Measurements from ENCODE around the gene CYFIP1. TPM values are rescaled to one million over a fixed set of nuclear protein-coding genes. Genes with fewer than 3 reads are reported as not detected.

The CYFIP1 gene
- total RNA-seq, 4 donors from 2014 or later: 88.0 to 92.5 (median 90.1) TPM

DNA sequence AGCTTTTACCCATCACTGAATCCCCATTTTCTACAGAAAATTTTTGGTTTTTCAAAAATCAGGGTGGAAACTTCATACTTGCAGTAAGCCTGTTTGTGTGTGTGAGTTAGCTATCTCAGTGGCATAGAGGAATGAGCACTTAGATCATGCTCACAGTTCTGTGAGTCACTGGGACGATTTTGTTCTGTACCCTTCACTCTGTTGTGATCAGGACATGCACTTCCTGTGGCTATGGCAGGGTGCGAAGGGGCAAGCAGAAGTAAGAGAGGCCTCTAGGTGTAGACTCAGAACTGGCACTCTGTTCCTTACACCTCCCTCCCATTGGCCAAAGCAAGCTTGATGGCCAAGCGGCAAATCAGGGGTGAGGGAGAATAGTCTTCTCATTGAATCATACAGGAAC lies 130.1 kb downstream of the CYFIP1 start:
- DNase-seq: no peak
- intact Hi-C loops (cut with DNase I): no loop called here
- no peaks in the 10 kb centered on the region for H3K4me1 ChIP-seq
- H3K27me3 ChIP-seq: no peaks in the 10 kb centered on the region
- no peaks in the 10 kb centered on the region for H3K9me3 ChIP-seq
- H3K36me3 ChIP-seq: peaks cover 8 to 97% (median 11%) of the 10 kb centered on the region in 3 donors
- WGBS, 2 donors: 70 to 90% methylated on average over 3 of the region's 3 CpGs
- no peak overlapping the region for H3K27ac ChIP-seq
- no peak overlapping the region for H3K4me3 ChIP-seq
- TF ChIP-seq, protein P1, sequence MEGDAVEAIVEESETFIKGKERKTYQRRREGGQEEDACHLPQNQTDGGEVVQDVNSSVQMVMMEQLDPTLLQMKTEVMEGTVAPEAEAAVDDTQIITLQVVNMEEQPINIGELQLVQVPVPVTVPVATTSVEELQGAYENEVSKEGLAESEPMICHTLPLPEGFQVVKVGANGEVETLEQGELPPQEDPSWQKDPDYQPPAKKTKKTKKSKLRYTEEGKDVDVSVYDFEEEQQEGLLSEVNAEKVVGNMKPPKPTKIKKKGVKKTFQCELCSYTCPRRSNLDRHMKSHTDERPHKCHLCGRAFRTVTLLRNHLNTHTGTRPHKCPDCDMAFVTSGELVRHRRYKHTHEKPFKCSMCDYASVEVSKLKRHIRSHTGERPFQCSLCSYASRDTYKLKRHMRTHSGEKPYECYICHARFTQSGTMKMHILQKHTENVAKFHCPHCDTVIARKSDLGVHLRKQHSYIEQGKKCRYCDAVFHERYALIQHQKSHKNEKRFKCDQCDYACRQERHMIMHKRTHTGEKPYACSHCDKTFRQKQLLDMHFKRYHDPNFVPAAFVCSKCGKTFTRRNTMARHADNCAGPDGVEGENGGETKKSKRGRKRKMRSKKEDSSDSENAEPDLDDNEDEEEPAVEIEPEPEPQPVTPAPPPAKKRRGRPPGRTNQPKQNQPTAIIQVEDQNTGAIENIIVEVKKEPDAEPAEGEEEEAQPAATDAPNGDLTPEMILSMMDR (IDR thresholded peaks at IDR 0.05): no peak
- TF ChIP-seq POLR2A (IDR thresholded peaks at IDR 0.05): no peak

DNA sequence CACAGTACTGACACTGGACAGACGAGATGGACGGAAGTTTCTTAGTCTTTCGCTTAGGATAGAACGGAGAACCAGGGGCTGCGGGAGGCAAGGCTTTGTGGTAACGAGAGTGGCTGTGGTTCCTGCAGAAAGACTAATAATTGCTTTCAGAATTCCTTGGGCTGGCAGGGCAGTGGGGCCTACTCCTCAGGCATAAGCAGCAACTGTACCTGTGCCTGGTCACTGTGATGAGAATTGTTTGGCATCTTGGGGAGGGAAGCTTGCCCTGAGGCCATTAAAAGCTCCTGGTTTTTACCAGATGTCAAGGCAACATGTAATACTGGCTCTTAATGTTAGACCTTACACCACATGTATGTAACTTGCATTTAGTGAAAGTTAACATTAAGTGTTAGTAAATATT lies 134.1 kb downstream of the CYFIP1 start:
- WGBS, 2 donors: 93 to 95% methylated on average over 6 of the region's 6 CpGs
- TF ChIP-seq POLR2A (IDR thresholded peaks at IDR 0.05): no peak
- TF ChIP-seq, protein P1 (IDR thresholded peaks at IDR 0.05): no peak
- no peak overlapping the region for H3K27ac ChIP-seq
- no peak overlapping the region for H3K4me3 ChIP-seq
- no peaks in the 10 kb centered on the region for H3K9me3 ChIP-seq
- no peak for DNase-seq
- peaks cover 0 to 92% (median 3%) of the 10 kb centered on the region in 3 donors for H3K36me3 ChIP-seq
- H3K27me3 ChIP-seq: no peaks in the 10 kb centered on the region
- H3K4me1 ChIP-seq: peaks cover 0 to 9% (median 0%) of the 10 kb centered on the region in 3 donors
- intact Hi-C loops (cut with DNase I): loop anchor here (10.0 kb wide), 1 partner anchor 119 kb away; no protein-coding TSS in a partner anchor

DNA sequence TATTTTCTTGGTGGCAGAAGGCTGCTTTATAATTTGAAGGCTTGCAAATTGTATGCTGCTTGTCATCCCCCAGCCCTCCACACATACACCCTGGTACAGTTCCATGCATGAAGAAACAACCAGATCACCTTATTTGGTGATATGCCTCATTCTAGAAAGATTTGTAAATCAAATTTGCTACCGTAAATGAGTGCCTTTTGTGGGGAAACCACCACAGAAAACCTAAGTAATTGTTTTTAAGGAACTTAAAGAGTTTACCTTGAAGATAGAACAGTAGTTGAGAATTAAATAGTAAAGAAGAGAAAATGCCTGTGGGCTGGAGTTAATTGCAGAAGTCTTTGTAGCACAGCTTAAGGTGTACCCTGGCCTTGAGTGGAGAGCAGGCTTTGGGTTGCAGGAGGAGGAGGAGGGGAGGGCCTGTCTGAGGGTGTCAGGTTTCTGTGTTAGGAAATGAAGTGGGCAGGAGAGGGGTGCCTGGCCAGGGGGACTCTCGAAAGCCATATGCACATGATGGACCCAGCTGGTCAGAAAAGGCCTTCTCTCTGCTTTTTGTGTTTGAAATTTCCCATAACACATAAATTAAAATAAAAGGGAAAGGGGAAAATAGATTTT lies 134.8 kb downstream of the CYFIP1 start:
- 52 to 69% methylated on average over 2 of the region's 2 CpGs for WGBS, 2 donors
- Histone ChIP-seq H3K4me1 (peaks cover 2 to 15% (median 3%) of the 10 kb centered on the region in 3 donors), H3K27me3 (no peaks in the 10 kb centered on the region), H3K9me3 (no peaks in the 10 kb centered on the region), H3K4me3 (no peak overlapping the region), H3K36me3 (peaks cover 0 to 86% (median 3%) of the 10 kb centered on the region in 3 donors), H3K27ac (no peak overlapping the region)
- intact Hi-C loops (cut with DNase I): loop anchor here (10.0 kb wide), 1 partner anchor 119 kb away; no protein-coding TSS in a partner anchor
- TF ChIP-seq, protein P1 (IDR thresholded peaks at IDR 0.05): no peak
- no peak for TF ChIP-seq POLR2A (IDR thresholded peaks at IDR 0.05)
- DNase-seq: no peak

DNA sequence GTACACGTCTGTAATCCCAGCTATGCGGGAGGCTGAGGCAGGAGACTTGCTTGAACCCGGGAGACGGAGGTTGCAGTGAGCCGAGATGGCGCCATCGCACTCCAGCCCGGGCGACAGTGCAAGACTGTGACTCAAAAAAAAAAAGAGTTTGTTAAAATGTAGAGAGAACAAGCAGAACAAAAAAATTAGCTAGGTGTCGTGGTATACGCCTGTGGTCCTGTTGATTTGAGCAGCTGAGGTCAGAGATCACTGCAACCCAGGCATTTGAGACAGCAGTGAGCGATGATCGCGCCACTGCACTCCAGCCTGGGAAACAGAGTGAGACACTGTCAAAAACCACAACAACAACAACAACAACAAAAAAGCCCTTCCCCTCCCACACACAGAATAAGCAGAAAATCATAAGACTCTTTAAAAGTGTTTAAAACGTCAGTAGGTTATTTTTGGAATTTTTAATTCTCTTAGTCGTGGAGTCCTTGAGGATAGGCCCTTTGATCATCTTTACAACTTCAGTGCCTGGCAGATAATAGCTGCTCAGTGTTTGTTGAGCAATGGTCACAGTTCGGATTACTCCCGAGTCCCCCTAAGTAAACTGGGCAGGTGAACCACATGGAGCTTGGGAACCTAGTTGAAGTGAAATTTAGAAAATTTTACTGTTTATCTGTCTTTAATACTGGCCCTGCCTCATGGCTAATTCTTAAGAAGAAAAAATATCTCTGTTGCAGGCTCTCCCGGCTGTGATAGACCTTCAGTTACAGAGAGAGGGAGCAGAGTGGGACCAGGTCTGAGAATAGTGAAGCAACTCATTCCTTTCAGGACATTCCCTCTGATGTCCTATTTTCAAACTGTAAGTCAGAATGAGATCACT lies 135.5 kb downstream of the CYFIP1 start:
- Histone ChIP-seq H3K36me3 (peaks cover 0 to 79% (median 3%) of the 10 kb centered on the region in 3 donors), H3K4me3 (no peak overlapping the region), H3K27me3 (no peaks in the 10 kb centered on the region), H3K4me1 (peaks cover 8 to 23% (median 11%) of the 10 kb centered on the region in 3 donors), H3K9me3 (no peaks in the 10 kb centered on the region), H3K27ac (no peak overlapping the region)
- 82 to 86% methylated on average over 18 to 19 of the region's 19 CpGs for WGBS, 2 donors
- no peak for TF ChIP-seq POLR2A (IDR thresholded peaks at IDR 0.05)
- intact Hi-C loops (cut with DNase I): loop anchor here (10.0 kb wide), 1 partner anchor 120 kb away; no protein-coding TSS in a partner anchor
- DNase-seq: no peak

DNA sequence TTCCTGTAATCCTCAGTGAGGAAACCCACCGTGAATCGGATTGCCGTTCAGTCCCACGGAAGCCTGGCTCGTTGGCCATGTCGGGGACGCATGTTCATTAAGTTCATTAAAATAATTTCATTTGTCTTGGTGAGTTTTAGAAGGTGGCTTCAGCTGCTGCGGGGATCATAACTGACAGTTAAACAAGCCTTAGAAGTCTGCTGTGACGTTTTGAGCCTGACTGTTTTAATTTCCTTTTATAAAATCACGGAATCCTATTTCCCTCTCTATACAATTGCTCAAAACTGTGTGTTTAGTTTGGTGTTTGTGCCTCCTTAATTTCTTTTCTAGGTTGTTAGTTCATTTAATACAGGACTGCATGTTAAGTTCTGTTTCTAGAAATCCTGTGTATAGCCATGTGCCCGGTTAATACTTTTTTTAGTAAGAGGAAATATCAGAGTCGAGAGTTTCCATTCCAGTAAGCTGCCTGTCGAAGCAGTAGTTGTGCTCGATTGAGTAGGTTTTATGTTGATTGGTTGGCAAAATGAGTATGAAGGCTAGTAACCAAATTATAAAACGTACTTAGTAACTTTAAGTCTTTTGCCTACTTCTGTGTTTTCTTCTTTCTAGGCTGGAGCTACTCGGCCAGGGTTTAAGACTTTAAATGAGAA lies 141.0 kb downstream of the CYFIP1 start:
- DNase-seq: no peak
- intact Hi-C loops (cut with DNase I): no loop called here
- Histone ChIP-seq H3K9me3 (no peaks in the 10 kb centered on the region), H3K36me3 (peaks cover 0 to 25% (median 0%) of the 10 kb centered on the region in 3 donors), H3K27ac (peak overlapping the region; percentile 86 to 99 (median 94)), H3K4me3 (peak overlapping the region; percentile 60 to 97 (median 66)), H3K27me3 (no peaks in the 10 kb centered on the region), H3K4me1 (peaks cover 8 to 34% (median 11%) of the 10 kb centered on the region in 3 donors)
- WGBS, 2 donors: 0% methylated on average over 9 to 16 of the region's 16 CpGs
- TF ChIP-seq, protein P1 (IDR thresholded peaks at IDR 0.05): no peak
- no peak for TF ChIP-seq POLR2A (IDR thresholded peaks at IDR 0.05)
